NCI-H526 (cell line): ENCODE data around the gene PIAS2.
"Not testable (repeated sequence)": the region's sequence is repeated elsewhere in the genome, so short reads cannot be mapped to it uniquely, and the experiment has no call there.

Experiments
- DNase-seq, 2 experiments: peaks; one replicate each; lab custom pipeline; 2025; lab: John Stamatoyannopoulos, UW

The PIAS2 gene

DNA sequence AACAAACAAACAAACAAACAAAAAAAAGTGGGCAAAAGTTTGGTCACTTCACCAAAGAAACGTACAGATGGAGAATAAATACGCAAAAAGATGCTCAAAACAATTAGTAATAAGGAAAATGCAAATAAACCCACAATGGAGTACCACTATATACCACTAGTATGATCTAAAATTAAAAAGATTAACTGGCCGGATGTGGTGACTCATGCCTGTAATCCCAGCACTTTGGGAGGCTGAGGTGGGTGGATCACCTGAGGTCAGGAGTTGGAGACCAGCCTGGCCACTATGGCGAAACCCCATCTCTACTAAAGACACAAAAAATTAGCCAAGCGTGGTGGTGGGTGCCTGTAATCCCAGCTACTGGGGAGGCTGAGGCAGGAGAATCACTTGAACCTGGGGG lies 84.9 kb downstream of the PIAS2 start:
- not testable (repeated sequence) for DNase-seq

DNA sequence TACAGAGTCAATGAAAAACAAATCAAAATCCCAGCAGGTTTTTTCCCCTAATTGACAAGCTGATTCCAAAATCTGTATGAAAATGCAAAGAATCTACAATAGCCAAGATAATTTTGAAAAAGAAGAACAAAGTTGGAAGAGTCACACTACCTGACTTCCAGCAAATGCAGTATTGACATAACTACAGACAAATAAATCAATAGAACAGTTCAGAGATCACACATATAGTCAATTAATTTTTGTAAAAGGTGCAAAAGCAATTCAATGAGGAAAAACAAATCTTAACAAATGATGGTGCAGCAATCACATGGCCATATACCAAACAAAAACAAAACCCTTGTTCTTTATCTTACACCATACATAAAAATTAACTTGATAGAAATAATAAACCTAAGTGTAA lies 85.9 kb downstream of the PIAS2 start:
- DNase-seq, result no peak

DNA sequence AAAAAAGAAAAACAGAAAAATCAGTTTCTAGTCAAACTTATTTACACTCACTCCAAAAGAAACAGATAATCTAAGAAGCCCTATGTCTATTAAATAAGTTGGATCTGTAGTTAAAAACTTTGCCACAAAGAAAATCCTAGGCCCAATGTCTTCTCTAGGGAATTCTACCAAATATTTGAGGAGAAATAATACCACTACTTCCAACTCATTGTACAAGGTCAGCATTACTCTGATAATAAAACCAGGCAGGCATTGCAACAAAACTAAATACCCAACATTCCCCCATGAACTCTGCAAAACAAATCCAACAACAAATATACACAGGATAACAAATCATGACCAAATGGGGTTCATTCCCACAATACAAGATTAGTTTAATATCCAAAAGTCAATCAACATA lies 86.7 kb downstream of the PIAS2 start:
- no peak for DNase-seq

DNA sequence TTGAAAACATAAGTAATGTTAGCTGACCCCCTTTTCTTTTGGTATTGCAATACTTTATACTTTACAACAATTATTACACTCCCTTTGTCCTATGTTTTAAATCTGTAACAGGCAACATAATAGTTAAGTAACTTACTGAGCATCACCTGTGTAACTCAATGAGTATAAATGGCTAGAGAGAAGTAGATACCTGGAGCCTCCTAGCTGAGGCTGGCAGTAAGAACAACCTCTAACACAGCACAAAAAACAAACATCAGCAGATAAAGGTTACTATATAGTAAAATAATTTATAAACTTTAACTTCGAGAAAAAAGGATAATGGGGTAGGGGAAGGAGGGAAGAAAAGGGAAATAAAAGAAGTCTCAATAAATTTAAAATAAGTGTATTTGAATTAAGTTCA lies 87.4 kb downstream of the PIAS2 start:
- DNase-seq, result no peak

DNA sequence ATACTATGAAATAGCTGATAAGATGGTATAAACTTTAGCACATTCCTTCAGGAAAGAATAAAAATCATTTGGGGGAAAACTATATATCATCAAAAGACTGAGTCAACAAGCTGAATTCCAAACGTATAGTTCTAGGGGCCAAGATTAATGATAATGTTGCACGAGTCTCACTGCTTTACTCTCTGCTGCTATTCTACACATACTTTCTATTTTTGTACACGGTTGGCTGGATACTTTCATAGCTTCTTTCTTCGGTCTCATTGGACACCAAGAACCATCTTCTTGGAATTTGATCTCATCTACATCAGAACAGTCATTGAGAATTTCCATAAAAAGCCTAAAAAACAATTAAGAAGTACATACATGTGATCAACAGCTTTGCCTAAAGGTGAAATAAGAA lies 87.8 kb downstream of the PIAS2 start:
- DNase-seq, result no peak

DNA sequence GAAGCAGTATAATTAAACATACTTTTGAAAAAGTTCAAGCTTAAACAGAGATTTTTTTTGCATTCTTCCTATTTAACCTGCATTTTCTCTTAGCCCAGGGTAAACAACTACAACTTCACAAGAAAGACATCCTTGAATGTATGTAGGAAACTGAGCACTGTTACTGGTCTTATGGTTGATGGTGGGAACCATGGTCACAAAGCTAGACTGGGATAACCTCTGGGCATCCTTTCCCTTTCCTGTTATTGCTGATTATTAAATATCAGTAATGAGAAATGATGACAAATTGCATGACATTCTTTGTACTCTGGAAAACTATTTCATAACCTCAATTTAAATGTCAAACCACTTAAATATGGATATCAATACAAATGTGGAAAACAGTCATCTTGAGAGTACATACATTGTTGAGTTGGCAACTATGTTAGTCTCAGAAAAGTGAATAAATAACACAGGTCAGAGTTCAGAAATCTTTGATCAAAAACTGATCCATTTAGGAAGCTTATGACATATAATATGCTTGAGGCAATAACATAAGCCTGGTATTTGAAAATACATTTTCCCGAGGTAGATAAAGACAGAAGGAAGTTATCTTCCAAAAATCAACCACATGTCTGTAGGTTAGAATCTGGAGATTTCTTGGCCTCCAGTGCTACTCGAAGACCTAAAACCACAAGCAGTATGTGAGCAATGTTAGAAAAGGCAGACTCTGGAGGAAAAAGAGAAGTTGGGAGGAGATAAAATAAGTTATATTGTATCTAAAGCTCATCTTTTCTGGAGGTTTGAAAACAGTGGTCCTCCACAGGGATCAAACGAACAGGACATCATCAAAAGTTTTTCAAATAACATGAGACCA lies 95.2 kb downstream of the PIAS2 start:
- no peak for DNase-seq

DNA sequence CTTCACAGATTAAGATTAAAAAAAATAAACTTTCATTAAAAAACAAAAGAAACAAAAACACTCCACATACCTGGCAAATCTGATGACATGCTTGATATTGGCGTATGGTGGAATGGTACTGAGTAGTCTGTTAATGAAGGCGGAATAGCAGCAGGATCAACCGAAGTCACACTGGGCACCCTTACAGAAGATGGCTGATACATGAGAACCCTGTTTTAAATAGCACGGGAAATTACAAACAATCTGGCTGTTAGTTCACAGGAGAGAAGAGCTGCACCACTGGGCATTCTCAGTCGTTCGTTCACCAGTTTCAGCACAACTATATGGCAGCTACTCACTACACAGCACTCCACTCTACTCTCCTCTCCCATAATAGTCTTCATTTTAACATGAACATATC lies 96.4 kb downstream of the PIAS2 start:
- DNase-seq, result no peak

DNA sequence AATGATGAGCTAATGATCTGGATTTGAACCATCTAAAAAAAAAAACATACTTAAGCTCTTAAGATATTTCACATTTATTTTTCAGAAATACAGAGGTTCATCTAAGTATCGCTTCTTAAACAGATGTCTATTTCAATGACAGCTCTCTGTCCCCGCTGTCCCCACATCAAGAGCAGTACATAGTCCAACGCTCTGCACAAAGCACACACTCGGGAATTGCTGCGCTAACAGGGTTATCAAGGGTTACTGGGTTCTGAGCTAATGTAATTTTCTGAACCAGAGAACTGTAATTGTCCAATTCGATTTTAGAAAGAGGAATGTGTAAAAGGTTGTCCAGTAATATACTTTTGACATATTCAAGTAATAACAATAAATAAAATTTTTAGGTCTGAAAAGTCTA lies 101.6 kb downstream of the PIAS2 start:
- DNase-seq, result no peak

DNA sequence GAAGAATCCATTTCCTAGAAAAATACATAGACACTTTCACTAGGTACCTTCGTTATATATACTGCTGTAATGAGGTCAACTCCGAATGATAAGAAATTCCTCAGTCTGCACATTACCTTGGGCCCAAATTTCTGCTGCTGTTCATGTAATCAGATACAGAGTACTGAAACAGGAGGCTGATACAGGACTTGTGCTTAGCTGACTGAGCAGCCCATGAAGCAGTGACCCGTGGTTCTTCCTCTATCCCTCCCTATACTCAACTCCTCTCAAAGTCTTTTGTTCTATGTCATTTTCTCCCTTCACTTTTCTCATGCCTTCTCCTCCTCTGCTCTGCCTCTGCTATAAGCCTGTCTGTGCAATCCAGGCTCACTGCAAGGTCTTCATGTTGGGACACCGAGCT lies 102.9 kb downstream of the PIAS2 start:
- no peak for DNase-seq

DNA sequence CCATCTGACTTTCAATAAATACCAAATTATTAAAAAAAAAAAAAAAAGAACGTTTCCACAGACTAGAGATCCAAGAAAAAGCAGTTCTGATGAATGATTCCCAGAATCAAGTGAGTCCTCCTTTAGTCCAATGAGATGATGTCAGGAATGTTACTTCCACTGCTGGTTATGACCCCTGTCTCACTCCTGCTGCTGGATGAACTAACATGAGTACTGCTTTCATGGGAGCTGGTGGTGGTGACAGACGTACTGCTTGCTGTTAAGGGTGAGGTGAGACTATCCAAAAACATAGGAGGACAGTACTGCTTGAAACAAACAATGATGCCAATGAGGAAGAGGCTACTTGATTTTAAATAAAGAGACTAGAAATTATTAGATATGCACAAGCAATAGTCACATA lies 105.0 kb downstream of the PIAS2 start:
- DNase-seq, result no peak

DNA sequence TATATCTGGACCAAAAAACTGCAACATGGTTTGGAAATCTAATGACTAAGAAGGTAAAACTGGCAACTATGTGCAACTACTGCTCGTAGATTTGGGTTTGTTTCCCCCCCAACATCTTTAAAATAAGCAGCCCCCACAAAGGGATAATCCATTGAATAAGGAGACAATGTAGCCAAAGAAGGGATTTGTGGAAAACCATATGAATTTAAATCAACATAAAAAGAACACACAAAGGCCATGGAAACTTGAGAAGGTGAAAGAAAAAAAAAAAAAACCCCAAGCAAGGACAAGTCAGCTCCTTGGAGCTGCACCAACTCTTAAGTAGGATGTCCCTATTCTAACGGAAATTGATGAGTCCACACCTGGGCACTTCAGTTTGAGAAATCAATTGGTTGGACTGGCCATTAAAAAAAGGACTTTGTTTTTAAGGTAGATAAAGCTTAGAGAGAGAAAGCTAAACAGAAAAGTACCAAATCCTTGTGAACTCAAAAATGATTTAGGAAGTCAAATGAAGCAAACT lies 106.8 kb downstream of the PIAS2 start:
- DNase-seq, result no peak

DNA sequence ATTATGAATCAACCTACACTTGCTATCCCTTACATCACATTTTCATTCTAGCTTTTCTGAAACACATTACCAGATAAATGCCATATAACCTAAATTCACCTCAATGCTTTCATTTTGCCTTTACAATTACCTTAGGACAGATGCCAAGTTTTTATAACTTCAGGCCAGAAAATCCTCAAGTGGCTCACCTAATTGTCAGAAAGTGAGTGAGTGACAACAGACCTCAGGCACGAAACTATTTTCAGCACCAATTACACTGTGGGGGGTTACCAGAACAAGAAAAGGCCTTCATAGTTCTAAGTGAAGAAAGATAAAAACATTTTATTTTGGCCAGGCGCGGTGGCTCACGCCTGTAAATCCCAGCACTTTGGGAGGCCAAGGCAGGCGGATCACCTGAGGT lies 108.2 kb downstream of the PIAS2 start:
- DNase-seq, result no peak

DNA sequence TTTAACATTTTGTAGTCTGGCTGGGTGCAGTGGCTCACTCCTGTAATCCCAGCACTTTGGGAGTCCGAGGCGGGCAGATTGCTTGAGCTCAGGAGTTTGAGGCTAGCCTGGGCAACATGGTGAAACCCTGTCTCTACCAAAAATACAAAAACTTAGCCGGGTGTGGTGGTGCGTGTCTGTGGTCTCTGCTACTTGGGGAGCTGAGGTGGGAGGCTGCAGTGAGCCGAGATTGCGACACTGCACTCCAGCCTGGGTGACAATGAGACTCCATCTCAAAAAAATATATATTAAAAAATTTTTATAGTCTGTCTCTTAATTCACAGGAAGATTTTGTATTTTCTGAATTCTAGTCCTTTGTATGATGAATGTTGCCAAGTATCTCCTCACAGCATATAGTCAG lies 121.4 kb downstream of the PIAS2 start:
- not testable (repeated sequence) for DNase-seq

DNA sequence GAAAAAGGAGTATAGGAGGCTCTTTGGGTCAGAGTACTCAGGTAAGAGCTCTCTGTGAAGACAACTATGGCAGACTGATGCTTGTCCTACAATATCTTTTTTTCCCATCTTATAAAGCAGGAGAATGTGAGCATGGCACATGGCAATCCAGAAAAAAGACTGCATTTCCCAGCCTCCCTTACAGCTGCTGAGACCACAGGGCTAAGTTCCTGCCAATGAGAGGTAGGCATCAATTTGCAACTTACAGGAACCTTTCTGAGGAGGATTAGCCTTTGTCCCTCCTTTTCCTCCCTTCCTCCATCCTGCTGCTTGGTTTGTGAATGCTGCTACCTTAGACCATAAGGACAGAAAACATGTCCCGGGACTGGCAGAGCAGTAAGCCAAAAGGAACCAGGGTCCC lies 122.7 kb downstream of the PIAS2 start:
- DNase-seq, result no peak

DNA sequence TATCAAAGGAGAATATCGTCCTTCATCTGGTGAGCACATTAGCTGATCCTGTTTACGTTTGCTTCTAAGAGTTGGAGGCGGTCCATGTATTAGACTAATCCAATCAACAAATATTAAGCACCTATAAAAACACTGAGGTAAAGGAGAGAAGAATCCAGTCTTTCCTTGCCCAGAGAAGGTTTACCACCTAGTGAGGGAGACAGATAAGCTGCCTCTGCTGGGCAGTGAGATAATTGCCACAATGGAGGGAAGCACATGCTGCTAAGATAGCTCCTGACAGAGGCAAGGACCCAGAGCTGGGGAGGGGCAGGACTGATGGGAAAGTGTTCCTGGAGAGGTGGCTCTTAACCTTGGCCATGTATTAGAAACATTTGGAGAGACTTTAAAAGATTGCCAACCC lies 123.7 kb downstream of the PIAS2 start:
- DNase-seq, result no peak

DNA sequence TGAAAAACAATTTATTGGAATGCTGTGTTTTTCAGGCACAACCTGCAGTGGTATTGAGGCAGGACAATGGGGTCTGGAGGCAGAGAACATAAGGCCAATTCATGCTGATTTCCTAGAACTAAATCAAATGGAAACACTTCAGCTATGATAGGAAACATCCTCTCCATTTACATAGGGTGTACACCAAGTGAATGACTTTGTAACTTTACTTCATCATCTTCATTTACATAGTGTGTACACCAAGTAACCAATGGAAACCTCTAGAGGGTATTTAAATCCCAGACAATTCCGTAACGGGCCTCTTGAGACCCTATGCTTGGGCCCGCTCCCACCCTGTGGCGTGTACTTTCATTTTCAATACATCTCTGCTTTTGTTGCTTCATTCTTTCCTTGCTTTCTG lies 128.2 kb downstream of the PIAS2 start:
- DNase-seq, result no peak

DNA sequence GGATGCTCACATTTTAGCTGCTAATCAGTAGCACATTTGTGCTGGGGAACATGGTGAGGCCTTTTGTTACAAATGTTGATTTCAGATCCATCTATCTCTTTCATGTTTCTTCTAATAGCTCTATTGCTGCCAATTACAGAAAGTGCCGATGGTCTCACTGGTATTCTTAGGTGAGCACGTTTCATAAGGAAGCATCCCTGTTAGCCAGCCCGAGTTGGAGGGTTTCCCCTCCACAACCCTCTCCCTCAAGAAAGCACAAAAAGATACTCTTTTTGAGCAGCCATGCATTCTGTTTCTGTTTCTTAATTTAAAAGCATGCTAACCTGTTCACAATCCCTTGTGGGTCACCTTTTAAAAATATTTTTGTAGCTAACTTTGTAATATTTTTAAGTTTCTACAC lies 129.6 kb downstream of the PIAS2 start:
- DNase-seq, result no peak

DNA sequence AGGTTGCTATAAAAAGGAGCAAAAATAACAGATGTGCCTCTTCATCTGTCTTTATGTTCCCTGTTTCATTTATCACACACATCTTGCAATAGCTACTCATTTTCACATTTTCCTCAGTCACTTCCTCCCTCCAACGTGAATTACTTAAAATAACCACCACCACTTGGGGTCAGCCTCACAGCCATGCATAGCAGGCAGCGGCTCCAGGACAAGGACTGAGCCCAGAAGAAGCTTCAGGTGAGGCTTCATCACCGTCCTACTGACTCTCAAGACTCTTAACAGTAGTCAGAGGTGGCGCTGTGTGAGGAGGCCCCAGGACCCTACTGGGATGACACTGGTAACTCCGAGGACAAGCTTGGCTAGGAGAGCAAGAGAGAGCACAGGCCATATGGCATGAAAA lies 144.9 kb downstream of the PIAS2 start:
- DNase-seq, result no peak

DNA sequence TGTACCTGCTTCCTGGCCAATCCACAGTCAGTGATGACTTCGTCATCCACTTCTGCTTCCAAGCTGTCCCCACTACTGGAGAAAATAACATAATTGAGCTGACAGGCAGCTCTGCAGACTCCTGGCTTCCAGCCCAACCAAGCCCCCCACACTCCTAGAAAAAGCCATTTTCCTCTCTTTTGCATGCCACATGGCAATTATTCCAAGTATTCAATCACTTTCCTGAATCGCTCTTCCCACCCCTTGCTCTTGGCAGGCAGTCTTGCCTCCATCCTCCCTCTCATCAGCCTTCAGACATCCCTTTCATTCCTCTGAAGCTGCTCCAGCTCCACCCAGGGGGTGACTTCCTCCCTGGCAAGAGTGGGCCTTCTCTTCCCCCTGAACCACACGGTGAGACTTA lies 146.2 kb downstream of the PIAS2 start:
- no peak for DNase-seq

DNA sequence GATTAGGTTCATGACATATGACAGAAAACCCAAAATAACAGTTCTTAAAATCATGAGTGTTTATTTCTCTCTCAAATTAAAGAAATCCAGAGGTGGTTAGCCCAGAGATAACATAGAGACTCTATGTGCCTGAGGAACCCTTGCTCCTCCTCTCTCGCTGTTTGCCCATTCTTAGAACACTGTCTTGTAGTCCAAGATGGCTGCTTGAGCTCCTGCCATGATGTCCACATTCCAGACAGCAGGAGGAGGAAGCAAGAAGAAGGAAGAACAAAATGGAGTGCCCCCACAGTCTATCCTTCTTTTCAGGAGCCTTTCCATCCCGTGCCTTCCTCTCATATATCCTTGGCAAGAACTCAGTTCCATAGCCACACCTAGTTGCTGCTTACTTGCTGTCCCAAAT lies 146.6 kb downstream of the PIAS2 start:
- DNase-seq, result no peak

DNA sequence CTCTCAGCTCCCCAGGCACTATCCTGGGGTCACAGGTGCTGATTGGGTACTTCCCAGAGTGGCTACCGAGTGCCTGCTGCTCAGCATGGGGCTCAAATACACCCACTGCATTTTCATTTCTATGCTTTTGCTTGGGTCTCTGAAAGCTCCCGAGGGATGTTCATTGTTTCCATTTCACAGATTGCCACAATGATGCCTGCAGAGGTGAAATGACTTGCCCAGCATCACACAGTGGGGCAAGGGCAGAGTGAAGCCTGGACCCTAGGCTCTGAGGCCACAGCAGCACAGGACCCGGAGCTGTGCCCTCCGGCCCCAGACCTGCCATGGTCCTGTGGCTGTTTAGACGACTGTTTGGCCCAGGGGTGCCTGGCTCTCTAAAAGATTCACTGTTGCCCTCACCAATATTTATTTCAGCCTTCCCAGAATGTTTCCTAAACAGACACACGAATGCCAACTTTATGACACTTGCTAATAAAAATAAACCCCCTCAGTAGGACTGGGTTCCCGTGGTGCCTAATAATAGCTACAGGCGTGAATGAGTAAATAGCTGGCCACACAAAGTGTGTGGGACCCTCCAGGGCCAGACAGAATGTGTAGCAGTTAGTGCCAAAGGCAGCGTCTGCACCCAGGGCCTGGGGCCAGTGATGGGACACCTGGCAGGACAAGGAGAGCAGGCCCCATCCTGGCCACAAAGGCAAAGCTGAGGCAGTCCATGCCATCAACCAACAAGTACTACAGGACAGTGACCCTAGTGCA lies 149.0 kb downstream of the PIAS2 start:
- DNase-seq, result no peak

DNA sequence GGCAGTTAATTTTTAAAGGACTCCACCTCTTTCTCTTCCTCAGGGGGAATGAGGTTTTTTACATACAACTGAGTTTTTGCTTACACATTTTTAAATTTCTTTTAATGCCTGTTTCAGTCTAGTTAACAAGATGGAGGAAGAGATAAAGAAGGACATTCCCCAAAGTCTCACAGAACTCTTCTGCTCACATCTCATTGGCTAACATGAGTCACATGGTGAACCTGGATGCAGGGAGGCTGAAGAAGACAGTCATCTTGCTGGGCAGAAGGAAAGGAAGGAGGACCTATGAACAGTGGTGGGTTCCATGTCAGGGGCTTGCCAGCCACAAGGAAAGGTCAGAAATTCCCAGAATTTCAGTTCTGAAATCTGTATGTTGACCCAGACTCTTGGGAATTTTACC lies 150.1 kb downstream of the PIAS2 start:
- DNase-seq, result no peak

DNA sequence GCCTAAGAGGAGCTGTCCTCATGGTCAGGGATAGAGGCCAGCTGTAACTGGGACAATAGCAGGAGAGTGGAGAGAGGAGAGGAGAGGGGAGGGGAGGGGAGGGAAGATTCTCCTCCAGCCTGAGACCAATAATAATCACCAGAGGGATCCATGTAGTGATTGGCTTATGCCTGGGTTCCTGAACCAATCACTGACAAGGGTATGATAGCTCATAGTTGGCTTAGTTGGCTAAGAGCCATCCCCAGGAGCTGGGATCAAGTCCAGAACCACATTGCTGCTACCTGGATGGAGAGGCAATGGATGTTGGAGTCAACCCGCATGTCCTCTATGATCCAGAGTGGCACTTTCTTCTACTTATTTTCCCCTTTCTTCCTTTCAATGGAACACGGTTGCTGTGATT lies 152.7 kb downstream of the PIAS2 start:
- DNase-seq, result no peak
